ENCODE data around the gene PAX6.

DNA sequence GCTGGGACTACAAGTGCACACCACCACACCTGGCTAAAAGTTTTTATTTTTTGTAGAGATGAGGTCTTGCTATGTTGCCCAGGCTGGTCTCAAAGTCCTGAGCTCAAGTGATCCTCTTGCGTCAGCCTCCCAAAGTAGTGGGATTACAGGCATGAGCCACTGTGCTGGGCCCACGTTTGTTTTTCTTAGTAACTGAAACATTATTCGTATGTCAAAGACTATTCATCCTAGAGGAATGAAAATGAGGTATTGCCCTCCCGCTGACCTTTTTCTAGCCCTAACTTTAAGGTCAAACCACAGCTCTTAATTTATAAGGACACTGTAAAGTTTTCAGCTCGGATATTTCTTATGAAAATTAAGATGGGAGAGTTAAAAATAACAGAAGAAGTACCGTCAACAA lies 33.2 kb upstream of the PAX6 start:
- TF ChIP-seq, protein P1, sequence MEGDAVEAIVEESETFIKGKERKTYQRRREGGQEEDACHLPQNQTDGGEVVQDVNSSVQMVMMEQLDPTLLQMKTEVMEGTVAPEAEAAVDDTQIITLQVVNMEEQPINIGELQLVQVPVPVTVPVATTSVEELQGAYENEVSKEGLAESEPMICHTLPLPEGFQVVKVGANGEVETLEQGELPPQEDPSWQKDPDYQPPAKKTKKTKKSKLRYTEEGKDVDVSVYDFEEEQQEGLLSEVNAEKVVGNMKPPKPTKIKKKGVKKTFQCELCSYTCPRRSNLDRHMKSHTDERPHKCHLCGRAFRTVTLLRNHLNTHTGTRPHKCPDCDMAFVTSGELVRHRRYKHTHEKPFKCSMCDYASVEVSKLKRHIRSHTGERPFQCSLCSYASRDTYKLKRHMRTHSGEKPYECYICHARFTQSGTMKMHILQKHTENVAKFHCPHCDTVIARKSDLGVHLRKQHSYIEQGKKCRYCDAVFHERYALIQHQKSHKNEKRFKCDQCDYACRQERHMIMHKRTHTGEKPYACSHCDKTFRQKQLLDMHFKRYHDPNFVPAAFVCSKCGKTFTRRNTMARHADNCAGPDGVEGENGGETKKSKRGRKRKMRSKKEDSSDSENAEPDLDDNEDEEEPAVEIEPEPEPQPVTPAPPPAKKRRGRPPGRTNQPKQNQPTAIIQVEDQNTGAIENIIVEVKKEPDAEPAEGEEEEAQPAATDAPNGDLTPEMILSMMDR (IDR thresholded peaks at IDR 0.05): no peak
- TF ChIP-seq POLR2AphosphoS5 (IDR thresholded peaks at IDR 0.05; ENCODE audit: low read depth, low read length) (no peak), SIN3A (IDR thresholded peaks at IDR 0.05; ENCODE audit: borderline replicate concordance, insufficient read depth, low read depth, low read length) (no peak)
